HepG2 (cell line): ENCODE results near the gene PIGL. TPM values are rescaled to one million over a fixed set of nuclear protein-coding genes. Genes with fewer than 3 reads are reported as not detected.

Source experiments
- FOXC1 ChIP-seq: sonication (generic); formaldehyde crosslinking; IDR thresholded peaks from 2 replicates; pipeline ENCODE4 v1.8.0; 2022; ENCODE audit warnings: mild to moderate bottlenecking, missing genetic modification reagents, borderline replicate concordance
- IKZF4 ChIP-seq: sonication (generic); formaldehyde crosslinking; IDR thresholded peaks from 2 replicates; pipeline ENCODE4 v1.5.1; 2020; ENCODE audit warnings: borderline replicate concordance, mild to moderate bottlenecking, low read depth, missing genetic modification reagents; ENCODE audit errors: not compliant biosample characterization
- ZEB1 ChIP-seq: IDR thresholded peaks from 2 replicates; pipeline ENCODE4 v1.6.1; 2012; ENCODE audit warnings: mild to moderate bottlenecking, low read depth, inconsistent platforms; ENCODE audit not compliant: insufficient replicate concordance
- ZFY ChIP-seq: sonication (generic); formaldehyde crosslinking; IDR thresholded peaks from 2 replicates; pipeline ENCODE4 v1.4.0; 2020; ENCODE audit warnings: missing genetic modification reagents
- ZIK1 ChIP-seq: sonication (generic); formaldehyde crosslinking; IDR thresholded peaks from 2 replicates; pipeline ENCODE4 v1.5.0; 2020; ENCODE audit warnings: mild to moderate bottlenecking, low read depth, missing genetic modification reagents, borderline replicate concordance
- ZNF230 ChIP-seq: sonication (generic); formaldehyde crosslinking; IDR thresholded peaks from 2 replicates; pipeline ENCODE4 v1.4.0; 2020; ENCODE audit warnings: mild to moderate bottlenecking, missing genetic modification reagents
- ZNF781 ChIP-seq: sonication (generic); formaldehyde crosslinking; IDR thresholded peaks from 2 replicates; pipeline ENCODE4 v1.5.1; 2020; ENCODE audit warnings: borderline replicate concordance, mild to moderate bottlenecking, missing genetic modification reagents; ENCODE audit errors: not compliant biosample characterization
- polyA plus RNA-seq, 8 experiments: library from polyadenylated mRNA; depleted of rRNA in 3 of 8; stranded (reverse) in 7 of 8; unstranded in 1 of 8; fragments of >200 nt; fragmentation: Illumina TruSeq in 4 of 8; extraction: Trizol in 4 of 8; gene quantifications; 2 replicates each; pipeline versions ENCODE4 v1.2.1 to v1.2.3, GENCODE V29; 2011 to 2016; ENCODE audit warnings: low read depth in 4 of 8, missing spikeins in 1 of 8, mixed read lengths in 1 of 8; ENCODE audit not compliant: insufficient read depth in 1 of 8
- total RNA-seq, 5 experiments: library from RNA; depleted of rRNA; stranded (reverse); fragments of >200 nt; fragmentation: Illumina TruSeq; extraction: Trizol; gene quantifications; 2 replicates each; pipeline ENCODE4 v1.2.3, GENCODE V29; 2016; ENCODE audit warnings: low read depth in 1 of 5
- TF ChIP-seq, protein P1 (sequence below): sonication (generic); formaldehyde crosslinking; IDR thresholded peaks from 2 replicates; pipeline ENCODE4 v1.4.0; 2020; ENCODE audit warnings: mild to moderate bottlenecking, missing genetic modification reagents, borderline replicate concordance
- TF ChIP-seq, protein P2 (sequence below), 2 experiments: fragments of 450-650 bp in 1 of 2; sonication (generic) in 1 of 2; formaldehyde crosslinking in 1 of 2; IDR thresholded peaks; 2 replicates each; pipeline versions ENCODE4 v1.6.1 to v1.8.0; 2016 to 2022; ENCODE audit warnings: antibody characterized with exemption in 1 of 2, mild to moderate bottlenecking in 1 of 2, missing genetic modification reagents in 1 of 2
- TF ChIP-seq, protein P3 (sequence below): sonication (generic); formaldehyde crosslinking; IDR thresholded peaks from 2 replicates; pipeline ENCODE4 v1.5.0; 2020; ENCODE audit warnings: mild to moderate bottlenecking, missing genetic modification reagents, borderline replicate concordance

The PIGL gene
- total and polyA plus RNA-seq, 2 of the 13 experiments (the other 11 are each of a cell fraction or from before 2014, with no cell fraction given): 28.5 to 63.8 TPM

DNA sequence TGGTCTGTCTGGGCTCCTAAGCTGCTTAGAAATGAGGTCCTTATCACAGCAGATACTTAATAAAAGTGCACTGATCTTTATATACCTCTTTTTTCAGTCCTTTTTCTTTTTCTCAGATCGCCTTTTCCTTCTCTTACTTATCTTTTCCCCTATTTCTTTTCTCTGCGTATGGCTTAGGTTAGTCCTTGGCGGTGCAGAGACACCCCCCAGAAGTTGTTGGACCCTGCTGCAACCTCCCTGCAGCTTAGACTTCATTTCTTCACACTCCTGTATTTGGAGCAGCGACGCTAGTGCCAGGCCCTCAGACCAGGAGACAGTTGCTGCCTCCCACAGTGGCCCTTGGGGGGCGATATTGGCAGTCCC is 68.6 kb downstream of the PIGL start (continued):
- TF ChIP-seq, protein P1, sequence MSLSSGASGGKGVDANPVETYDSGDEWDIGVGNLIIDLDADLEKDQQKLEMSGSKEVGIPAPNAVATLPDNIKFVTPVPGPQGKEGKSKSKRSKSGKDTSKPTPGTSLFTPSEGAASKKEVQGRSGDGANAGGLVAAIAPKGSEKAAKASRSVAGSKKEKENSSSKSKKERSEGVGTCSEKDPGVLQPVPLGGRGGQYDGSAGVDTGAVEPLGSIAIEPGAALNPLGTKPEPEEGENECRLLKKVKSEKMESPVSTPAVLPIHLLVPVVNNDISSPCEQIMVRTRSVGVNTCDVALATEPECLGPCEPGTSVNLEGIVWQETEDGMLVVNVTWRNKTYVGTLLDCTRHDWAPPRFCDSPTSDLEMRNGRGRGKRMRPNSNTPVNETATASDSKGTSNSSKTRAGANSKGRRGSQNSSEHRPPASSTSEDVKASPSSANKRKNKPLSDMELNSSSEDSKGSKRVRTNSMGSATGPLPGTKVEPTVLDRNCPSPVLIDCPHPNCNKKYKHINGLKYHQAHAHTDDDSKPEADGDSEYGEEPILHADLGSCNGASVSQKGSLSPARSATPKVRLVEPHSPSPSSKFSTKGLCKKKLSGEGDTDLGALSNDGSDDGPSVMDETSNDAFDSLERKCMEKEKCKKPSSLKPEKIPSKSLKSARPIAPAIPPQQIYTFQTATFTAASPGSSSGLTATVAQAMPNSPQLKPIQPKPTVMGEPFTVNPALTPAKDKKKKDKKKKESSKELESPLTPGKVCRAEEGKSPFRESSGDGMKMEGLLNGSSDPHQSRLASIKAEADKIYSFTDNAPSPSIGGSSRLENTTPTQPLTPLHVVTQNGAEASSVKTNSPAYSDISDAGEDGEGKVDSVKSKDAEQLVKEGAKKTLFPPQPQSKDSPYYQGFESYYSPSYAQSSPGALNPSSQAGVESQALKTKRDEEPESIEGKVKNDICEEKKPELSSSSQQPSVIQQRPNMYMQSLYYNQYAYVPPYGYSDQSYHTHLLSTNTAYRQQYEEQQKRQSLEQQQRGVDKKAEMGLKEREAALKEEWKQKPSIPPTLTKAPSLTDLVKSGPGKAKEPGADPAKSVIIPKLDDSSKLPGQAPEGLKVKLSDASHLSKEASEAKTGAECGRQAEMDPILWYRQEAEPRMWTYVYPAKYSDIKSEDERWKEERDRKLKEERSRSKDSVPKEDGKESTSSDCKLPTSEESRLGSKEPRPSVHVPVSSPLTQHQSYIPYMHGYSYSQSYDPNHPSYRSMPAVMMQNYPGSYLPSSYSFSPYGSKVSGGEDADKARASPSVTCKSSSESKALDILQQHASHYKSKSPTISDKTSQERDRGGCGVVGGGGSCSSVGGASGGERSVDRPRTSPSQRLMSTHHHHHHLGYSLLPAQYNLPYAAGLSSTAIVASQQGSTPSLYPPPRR (CRISPR knock-in tag): no peak
- TF ChIP-seq IKZF4 (CRISPR knock-in tag): no peak
- 0 out of 2 replicates have a peak, but pooled peaks have one; percentile 25 for TF ChIP-seq FOXC1 (CRISPR knock-in tag)
- TF ChIP-seq ZEB1: peak; percentile 13
- TF ChIP-seq ZIK1 (CRISPR knock-in tag): no peak
- no peak for TF ChIP-seq ZNF781 (CRISPR knock-in tag)
- TF ChIP-seq ZFY (CRISPR knock-in tag): peak; percentile 67
- TF ChIP-seq, protein P2, sequence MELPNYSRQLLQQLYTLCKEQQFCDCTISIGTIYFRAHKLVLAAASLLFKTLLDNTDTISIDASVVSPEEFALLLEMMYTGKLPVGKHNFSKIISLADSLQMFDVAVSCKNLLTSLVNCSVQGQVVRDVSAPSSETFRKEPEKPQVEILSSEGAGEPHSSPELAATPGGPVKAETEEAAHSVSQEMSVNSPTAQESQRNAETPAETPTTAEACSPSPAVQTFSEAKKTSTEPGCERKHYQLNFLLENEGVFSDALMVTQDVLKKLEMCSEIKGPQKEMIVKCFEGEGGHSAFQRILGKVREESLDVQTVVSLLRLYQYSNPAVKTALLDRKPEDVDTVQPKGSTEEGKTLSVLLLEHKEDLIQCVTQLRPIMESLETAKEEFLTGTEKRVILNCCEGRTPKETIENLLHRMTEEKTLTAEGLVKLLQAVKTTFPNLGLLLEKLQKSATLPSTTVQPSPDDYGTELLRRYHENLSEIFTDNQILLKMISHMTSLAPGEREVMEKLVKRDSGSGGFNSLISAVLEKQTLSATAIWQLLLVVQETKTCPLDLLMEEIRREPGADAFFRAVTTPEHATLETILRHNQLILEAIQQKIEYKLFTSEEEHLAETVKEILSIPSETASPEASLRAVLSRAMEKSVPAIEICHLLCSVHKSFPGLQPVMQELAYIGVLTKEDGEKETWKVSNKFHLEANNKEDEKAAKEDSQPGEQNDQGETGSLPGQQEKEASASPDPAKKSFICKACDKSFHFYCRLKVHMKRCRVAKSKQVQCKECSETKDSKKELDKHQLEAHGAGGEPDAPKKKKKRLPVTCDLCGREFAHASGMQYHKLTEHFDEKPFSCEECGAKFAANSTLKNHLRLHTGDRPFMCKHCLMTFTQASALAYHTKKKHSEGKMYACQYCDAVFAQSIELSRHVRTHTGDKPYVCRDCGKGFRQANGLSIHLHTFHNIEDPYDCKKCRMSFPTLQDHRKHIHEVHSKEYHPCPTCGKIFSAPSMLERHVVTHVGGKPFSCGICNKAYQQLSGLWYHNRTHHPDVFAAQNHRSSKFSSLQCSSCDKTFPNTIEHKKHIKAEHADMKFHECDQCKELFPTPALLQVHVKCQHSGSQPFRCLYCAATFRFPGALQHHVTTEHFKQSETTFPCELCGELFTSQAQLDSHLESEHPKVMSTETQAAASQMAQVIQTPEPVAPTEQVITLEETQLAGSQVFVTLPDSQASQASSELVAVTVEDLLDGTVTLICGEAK (IDR thresholded peaks at IDR 0.05): no peak
- TF ChIP-seq, protein P2 (CRISPR knock-in tag; IDR thresholded peaks at IDR 0.05): no peak
- TF ChIP-seq, protein P3, sequence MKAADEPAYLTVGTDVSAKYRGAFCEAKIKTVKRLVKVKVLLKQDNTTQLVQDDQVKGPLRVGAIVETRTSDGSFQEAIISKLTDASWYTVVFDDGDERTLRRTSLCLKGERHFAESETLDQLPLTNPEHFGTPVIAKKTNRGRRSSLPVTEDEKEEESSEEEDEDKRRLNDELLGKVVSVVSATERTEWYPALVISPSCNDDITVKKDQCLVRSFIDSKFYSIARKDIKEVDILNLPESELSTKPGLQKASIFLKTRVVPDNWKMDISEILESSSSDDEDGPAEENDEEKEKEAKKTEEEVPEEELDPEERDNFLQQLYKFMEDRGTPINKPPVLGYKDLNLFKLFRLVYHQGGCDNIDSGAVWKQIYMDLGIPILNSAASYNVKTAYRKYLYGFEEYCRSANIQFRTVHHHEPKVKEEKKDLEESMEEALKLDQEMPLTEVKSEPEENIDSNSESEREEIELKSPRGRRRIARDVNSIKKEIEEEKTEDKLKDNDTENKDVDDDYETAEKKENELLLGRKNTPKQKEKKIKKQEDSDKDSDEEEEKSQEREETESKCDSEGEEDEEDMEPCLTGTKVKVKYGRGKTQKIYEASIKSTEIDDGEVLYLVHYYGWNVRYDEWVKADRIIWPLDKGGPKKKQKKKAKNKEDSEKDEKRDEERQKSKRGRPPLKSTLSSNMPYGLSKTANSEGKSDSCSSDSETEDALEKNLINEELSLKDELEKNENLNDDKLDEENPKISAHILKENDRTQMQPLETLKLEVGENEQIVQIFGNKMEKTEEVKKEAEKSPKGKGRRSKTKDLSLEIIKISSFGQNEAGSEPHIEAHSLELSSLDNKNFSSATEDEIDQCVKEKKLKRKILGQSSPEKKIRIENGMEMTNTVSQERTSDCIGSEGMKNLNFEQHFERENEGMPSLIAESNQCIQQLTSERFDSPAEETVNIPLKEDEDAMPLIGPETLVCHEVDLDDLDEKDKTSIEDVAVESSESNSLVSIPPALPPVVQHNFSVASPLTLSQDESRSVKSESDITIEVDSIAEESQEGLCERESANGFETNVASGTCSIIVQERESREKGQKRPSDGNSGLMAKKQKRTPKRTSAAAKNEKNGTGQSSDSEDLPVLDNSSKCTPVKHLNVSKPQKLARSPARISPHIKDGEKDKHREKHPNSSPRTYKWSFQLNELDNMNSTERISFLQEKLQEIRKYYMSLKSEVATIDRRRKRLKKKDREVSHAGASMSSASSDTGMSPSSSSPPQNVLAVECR (CRISPR knock-in tag): no peak
- TF ChIP-seq ZNF230 (CRISPR knock-in tag): no peak
